ENCODE results near the gene HLA-E. TPM values are rescaled to one million over a fixed set of nuclear protein-coding genes. Genes with fewer than 3 reads are reported as not detected.
A peak's percentile ranks its signal among the peaks of the same experiment; 100 is the strongest.

HLA-E gene
- total RNA-seq, 1 donor from 2014 or later, result 1,079 TPM

DNA sequence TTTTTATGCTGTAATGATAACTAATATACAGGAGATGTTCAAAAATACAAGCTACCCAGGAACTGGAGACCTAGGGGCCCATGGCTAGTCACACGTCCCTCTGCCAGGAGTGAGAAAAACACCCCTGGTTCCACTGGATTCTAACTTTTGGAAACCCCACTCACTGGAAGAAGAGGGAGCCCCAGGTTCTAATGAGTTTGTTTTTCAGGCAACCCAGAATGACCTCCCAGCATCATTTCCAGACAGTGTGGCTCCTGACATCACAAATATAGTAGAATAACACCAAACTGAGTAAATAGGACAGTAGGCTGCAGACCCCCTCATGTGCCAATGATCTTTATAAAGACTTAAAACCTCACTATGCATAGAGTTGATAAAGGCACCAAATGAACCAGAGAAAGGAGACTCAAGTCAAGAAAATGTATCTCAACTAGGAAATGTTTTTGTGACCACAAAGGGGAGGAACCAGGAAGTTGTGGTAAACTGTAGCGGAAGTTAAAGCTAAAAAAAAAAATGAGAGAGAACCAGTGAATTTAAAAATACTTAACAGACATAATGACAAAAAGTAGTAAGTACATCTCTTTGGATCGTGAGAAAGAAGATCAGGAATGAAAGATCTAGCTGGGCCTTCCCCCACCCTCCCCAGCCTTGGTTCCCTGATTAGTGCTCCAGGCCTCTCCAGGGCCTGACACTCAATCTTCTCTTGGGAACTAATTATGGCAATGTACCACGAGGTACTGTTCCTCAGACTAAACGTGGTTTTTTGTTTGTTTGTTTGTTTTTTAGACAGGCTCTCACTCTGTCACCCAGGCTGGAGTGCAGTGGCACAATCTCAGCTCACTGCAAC, 19.8 kb downstream of the HLA-E start:
- ATAC-seq, result peak; percentile 44 to 62
- DNase-seq, result no peak
- no peak overlapping the region for H3K4me3 ChIP-seq
- intact Hi-C loops (cut with DNase I), result no loop called here
- H3K27ac ChIP-seq, result peak overlapping the region; percentile 70
- H3K9me3 ChIP-seq, result no peaks in the 10 kb centered on the region
- no peaks in the 10 kb centered on the region for H3K36me3 ChIP-seq
- peaks cover 26% of the 10 kb centered on the region for H3K4me1 ChIP-seq
- TF ChIP-seq, protein P1, sequence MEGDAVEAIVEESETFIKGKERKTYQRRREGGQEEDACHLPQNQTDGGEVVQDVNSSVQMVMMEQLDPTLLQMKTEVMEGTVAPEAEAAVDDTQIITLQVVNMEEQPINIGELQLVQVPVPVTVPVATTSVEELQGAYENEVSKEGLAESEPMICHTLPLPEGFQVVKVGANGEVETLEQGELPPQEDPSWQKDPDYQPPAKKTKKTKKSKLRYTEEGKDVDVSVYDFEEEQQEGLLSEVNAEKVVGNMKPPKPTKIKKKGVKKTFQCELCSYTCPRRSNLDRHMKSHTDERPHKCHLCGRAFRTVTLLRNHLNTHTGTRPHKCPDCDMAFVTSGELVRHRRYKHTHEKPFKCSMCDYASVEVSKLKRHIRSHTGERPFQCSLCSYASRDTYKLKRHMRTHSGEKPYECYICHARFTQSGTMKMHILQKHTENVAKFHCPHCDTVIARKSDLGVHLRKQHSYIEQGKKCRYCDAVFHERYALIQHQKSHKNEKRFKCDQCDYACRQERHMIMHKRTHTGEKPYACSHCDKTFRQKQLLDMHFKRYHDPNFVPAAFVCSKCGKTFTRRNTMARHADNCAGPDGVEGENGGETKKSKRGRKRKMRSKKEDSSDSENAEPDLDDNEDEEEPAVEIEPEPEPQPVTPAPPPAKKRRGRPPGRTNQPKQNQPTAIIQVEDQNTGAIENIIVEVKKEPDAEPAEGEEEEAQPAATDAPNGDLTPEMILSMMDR (IDR thresholded peaks at IDR 0.05), result no peak
- no peaks in the 10 kb centered on the region for H3K27me3 ChIP-seq (ENCODE audit: low read depth)

DNA sequence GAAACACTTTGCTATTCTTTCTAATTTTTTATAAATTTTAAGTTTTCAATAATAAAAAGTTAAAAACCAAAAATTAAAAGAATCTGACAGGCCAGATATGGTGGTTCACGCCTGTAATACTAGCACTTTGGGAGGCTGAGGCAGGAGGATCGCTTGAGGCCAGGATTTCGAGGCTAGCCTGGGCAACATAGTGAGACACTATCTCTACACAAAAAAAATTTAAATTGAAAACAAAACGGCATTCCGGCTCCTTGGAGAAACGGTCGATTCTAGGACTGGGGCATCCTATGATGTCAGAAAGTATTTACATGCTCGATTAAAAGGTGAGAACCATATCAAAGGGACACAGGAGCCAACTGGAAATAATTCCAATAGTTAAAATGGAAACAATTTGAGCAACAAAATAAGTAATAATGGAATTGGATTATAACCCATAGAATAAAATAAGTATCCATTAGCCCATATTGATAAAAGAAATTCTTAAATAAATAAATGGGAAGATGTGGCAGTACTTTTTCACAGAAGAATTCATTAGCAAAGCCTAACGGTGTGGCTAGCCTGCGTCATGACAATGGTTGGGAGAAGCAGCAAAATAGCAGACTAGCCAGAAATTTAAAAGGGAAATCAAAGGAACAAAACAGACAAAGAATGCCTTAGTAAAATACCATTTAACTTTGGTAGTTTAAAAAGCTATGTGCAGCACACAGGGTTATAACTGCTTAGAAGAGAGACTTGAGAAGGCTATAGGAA, 21.3 kb downstream of the HLA-E start:
- H3K36me3 ChIP-seq, result no peaks in the 10 kb centered on the region
- intact Hi-C loops (cut with DNase I), result no loop called here
- ATAC-seq, result no peak
- H3K9me3 ChIP-seq, result no peaks in the 10 kb centered on the region
- H3K4me1 ChIP-seq, result peaks cover 35% of the 10 kb centered on the region
- DNase-seq, result no peak
- H3K27ac ChIP-seq, result peak overlapping the region; percentile 70
- TF ChIP-seq, protein P1 (IDR thresholded peaks at IDR 0.05), result no peak
- H3K27me3 ChIP-seq (ENCODE audit: low read depth), result no peaks in the 10 kb centered on the region
- no peak overlapping the region for H3K4me3 ChIP-seq

DNA sequence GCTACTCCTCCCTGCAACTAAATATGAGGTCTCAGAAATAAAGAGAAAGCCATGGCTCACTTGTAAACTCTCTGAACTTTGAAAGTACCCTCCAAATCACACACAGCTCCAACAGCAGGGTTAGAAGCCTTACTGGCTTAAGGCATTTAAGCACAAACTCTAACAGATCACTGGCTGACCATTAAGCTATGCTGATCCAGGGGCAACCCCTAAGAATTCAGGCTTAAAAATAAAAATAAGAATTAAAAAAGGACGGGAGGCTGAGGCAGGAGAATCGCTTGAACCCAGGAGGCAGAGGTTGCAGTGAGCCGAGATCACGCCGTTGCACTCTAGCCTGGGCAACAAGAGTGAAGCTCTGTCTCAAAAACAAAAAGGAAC, 21.8 kb downstream of the HLA-E start:
- no peak overlapping the region for H3K4me3 ChIP-seq
- H3K27me3 ChIP-seq (ENCODE audit: low read depth), result no peaks in the 10 kb centered on the region
- TF ChIP-seq, protein P1 (IDR thresholded peaks at IDR 0.05), result no peak
- no peaks in the 10 kb centered on the region for H3K36me3 ChIP-seq
- no peak for ATAC-seq
- H3K27ac ChIP-seq, result peak overlapping the region; percentile 7
- intact Hi-C loops (cut with DNase I), result no loop called here
- no peak for DNase-seq
- peaks cover 35% of the 10 kb centered on the region for H3K4me1 ChIP-seq
- H3K9me3 ChIP-seq, result no peaks in the 10 kb centered on the region

DNA sequence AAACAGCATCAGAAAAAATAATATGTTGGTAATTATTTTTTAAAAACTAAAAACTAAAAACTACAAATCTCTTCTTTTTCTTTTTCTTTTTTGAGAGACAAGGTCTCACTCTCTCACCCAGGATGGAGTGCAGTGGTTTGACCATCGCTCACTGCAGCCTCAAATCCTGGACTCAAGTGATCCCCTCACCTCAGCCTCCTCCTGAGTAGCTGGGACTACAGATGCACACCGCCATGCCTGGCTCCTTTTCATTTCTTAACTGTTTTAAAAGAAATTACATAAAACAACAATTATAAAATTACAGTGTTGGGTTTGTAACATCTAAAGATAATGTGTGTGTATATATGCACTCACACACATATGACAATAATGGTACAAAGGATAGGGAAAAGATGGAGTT, 24.1 kb downstream of the HLA-E start:
- H3K36me3 ChIP-seq, result no peaks in the 10 kb centered on the region
- DNase-seq (no peak), ATAC-seq (no peak)
- H3K9me3 ChIP-seq, result no peaks in the 10 kb centered on the region
- TF ChIP-seq, protein P1 (IDR thresholded peaks at IDR 0.05), result no peak
- intact Hi-C loops (cut with DNase I), result no loop called here
- H3K4me1 ChIP-seq, result peaks cover 38% of the 10 kb centered on the region
- H3K4me3 ChIP-seq, result no peak overlapping the region
- no peak overlapping the region for H3K27ac ChIP-seq
- H3K27me3 ChIP-seq (ENCODE audit: low read depth), result no peaks in the 10 kb centered on the region

DNA sequence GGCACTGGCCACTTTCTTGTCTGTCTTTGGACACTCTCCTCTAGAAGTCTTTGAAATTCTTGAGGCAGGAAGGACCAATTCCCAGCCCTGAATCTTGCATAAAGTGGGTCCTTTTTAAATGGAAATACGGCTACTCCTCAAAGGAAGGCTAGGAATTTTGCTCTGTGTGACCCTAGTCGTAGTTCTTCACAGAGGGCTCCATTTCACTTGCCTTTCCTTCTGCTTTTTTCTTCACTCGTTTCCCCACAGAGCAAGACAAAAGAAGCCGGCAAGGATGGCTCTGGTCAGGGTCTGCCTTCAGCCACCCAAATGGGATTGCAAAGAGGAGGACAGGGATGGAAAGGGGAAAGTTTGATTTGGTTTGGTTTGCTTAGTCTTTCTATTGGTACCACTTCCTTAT, 25.8 kb downstream of the HLA-E start:
- no peaks in the 10 kb centered on the region for H3K27me3 ChIP-seq (ENCODE audit: low read depth)
- H3K4me3 ChIP-seq, result peak overlapping the region; percentile 53
- H3K27ac ChIP-seq, result peak overlapping the region; percentile 91
- H3K4me1 ChIP-seq, result peaks cover 21% of the 10 kb centered on the region
- DNase-seq, result no peak
- H3K9me3 ChIP-seq, result no peaks in the 10 kb centered on the region
- ATAC-seq, result no peak
- H3K36me3 ChIP-seq, result no peaks in the 10 kb centered on the region
- intact Hi-C loops (cut with DNase I), result no loop called here
- TF ChIP-seq, protein P1 (IDR thresholded peaks at IDR 0.05), result no peak
